Stomach (tissue), 9 donors: ENCODE measurements around the gene NLGN1. TPM values are rescaled to one million over a fixed set of nuclear protein-coding genes. Genes with fewer than 3 reads are reported as not detected.
"Not testable (repeated sequence)": the region's sequence is repeated elsewhere in the genome, so short reads cannot be mapped to it uniquely, and the experiment has no call there.

ENCODE experiments used
- DNase-seq, 2 donors: peaks; one replicate each; pipeline versions ENCODE4 v3.0.0 to v3.0.0-alpha.2; 2013 to 2019
- H3K27ac ChIP-seq, 5 donors: fragments of 200-600 bp in 4 of 5; sonication (generic) in 4 of 5; one replicate each; pipeline ENCODE4 v1.5.1; 2013 to 2019; ENCODE audit warnings: mild to moderate bottlenecking in 1 of 5, moderate library complexity in 1 of 5
- H3K27me3 ChIP-seq, 3 donors: fragments of 200-600 bp; sonication (generic); one replicate each; pipeline ENCODE4 v1.5.1; 2017 to 2019; ENCODE audit warnings: mixed run types in 1 of 3
- H3K36me3 ChIP-seq, 4 donors: fragments of 200-600 bp; sonication (generic); 1 replicate in 3 of 4; 2 replicates in 1 of 4; pipeline ENCODE4 v1.5.1; 2016 to 2019
- H3K4me1 ChIP-seq, 4 donors: fragments of 200-600 bp; sonication (generic); one replicate each; pipeline ENCODE4 v1.5.1; 2016 to 2019
- H3K4me3 ChIP-seq, 4 donors: fragments of 200-600 bp; sonication (generic) in 3 of 4; one replicate each; pipeline ENCODE4 v1.5.1; 2016 to 2019; ENCODE audit warnings: mild to moderate bottlenecking in 1 of 4
- H3K9me3 ChIP-seq, 4 donors: fragments of 200-600 bp; sonication (generic); one replicate each; pipeline ENCODE4 v1.5.1; 2016 to 2019
- CTCF ChIP-seq, 7 experiments: fragments of 450-650 bp in 4 of 7; fragments of 200-600 bp in 3 of 7; sonication (generic) in 3 of 7; IDR thresholded peaks; one replicate each; pipeline ENCODE4 v1.5.1; 2016 to 2019; ENCODE audit warnings: antibody characterized with exemption in 7 of 7, control low read depth in 2 of 7, mild to moderate bottlenecking in 1 of 7
- EP300 ChIP-seq: sonication (generic); formaldehyde crosslinking; IDR thresholded peaks from one replicate; pipeline ENCODE4 v1.6.1; 2017; ENCODE audit warnings: antibody characterized with exemption
- POLR2A ChIP-seq, 4 donors: fragments of 450-650 bp; IDR thresholded peaks; one replicate each; pipeline ENCODE4 v1.6.1; 2016; ENCODE audit warnings: antibody characterized with exemption in 4 of 4, control low read depth in 2 of 4, mild to moderate bottlenecking in 1 of 4, moderate library complexity in 1 of 4
- POLR2AphosphoS5 ChIP-seq, 3 donors: sonication (generic); formaldehyde crosslinking; IDR thresholded peaks; one replicate each; pipeline ENCODE4 v1.6.1; 2016; ENCODE audit warnings: antibody characterized with exemption in 3 of 3
- WGBS, 5 donors: extraction: QIAGEN DNeasy Blood & Tissue Kit in 3 of 5; methylation state at CpG; one replicate each; pipeline versions ENCODE4 v1.1.5 to v1.1.7; 2013 to 2018; 5-methylcytosine and 5-hydroxymethylcytosine counted together
- intact Hi-C: fragments of 100-400 bp; cut with DNase I; formaldehyde crosslinking; loops from one replicate; pipeline ENCODE4 v1.15.1; 2023; ENCODE audit warnings: low total_unique reads
- polyA plus RNA-seq, 3 donors: library from polyadenylated mRNA; stranded (reverse); fragments of 200-250 nt; gene quantifications; one replicate each; pipeline ENCODE4 v1.2.3, GENCODE V29; 2013
- total RNA-seq, 5 donors: library from RNA; depleted of rRNA; stranded (reverse); fragments of >200 nt; gene quantifications; one replicate each; pipeline versions ENCODE4 v1.1.0 to v1.2.3, GENCODE V29; 2014 to 2016
- donor health status: healthy with polysubstance abuse.
- donor health status: Bipolar disorder and iron deficiency.
- donor health status: healthy.

NLGN1 gene
- total and polyA plus RNA-seq, 8 donors: 0.15 to 45.2 (median 4.8) TPM; not detected in 1

GRCh38 chr3:174223626-174224025, 826.1 kb downstream of the NLGN1 start:
- intact Hi-C loops: no loop called here
- H3K27ac ChIP-seq: no peak overlapping the region
- H3K36me3 ChIP-seq: no peaks in the 10 kb centered on the region
- no peak for DNase-seq
- WGBS, 5 donors: 68 to 85% (median 77%) methylated on average over 1 of the region's 1 CpG
- no peaks in the 10 kb centered on the region for H3K27me3 ChIP-seq
- TF ChIP-seq EP300 (no peak), CTCF (IDR thresholded peaks at IDR 0.05) (no peak), POLR2AphosphoS5 (IDR thresholded peaks at IDR 0.05) (no peak)
- H3K4me3 ChIP-seq: no peak overlapping the region
- peaks cover 0 to 12% (median 3%) of the 10 kb centered on the region in 4 donors for H3K4me1 ChIP-seq
- no peaks in the 10 kb centered on the region for H3K9me3 ChIP-seq

GRCh38 chr3:174229916-174230315, 832.4 kb downstream of the NLGN1 start:
- H3K4me3 ChIP-seq: no peak overlapping the region
- 73 to 89% (median 88%) methylated on average over 2 of the region's 2 CpGs for WGBS, 5 donors
- DNase-seq: no peak
- intact Hi-C loops: no loop called here
- H3K4me1 ChIP-seq: no peaks in the 10 kb centered on the region
- TF ChIP-seq POLR2AphosphoS5 (IDR thresholded peaks at IDR 0.05) (no peak), EP300 (no peak), CTCF (IDR thresholded peaks at IDR 0.05) (no peak), POLR2A (IDR thresholded peaks at IDR 0.05) (no peak)
- no peaks in the 10 kb centered on the region for H3K9me3 ChIP-seq
- H3K27me3 ChIP-seq: no peaks in the 10 kb centered on the region
- no peaks in the 10 kb centered on the region for H3K36me3 ChIP-seq
- no peak overlapping the region for H3K27ac ChIP-seq

DNA sequence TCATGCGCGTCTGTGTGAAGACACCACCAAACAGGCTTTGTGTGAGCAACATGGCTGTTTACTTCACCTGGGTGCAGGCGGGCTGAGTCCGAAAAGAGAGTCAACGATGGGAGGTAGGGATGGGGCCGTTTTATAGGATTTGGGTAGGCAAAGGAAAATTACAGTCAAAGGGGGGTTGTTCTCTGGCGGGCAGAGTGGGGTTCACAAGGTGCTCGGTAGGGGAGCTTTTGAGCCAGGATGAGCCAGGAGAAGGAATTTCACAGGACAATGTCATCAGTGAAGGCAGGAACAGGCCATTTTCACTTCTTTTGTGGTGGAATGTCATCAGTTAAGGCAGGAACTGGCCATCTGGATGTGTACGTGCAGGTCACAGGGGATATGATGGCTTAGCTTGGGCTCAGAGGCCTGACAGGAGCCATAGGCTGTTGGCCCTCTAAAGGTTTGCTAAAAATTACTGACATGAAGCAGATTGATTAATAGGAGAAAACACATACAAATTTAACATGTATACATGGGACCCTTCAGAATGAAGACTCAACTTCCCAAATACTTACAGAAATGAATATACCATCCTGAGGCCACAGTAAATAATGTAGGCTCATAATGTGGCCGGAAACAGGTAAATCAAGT, 834.6 kb downstream of the NLGN1 start:
- intact Hi-C loops, H3K36me3 ChIP-seq, H3K9me3 ChIP-seq, DNase-seq, H3K4me1 ChIP-seq, H3K27ac ChIP-seq, H3K27me3 ChIP-seq, H3K4me3 ChIP-seq: not testable (repeated sequence)
- 85 to 92% (median 87%) methylated on average over 10 of the region's 10 CpGs for WGBS, 5 donors

- H3K4me1 ChIP-seq: no peaks in the 10 kb centered on the region
- H3K4me3 ChIP-seq: no peak overlapping the region
- intact Hi-C loops: no loop called here
- no peaks in the 10 kb centered on the region for H3K27me3 ChIP-seq
- H3K36me3 ChIP-seq: no peaks in the 10 kb centered on the region
- TF ChIP-seq POLR2AphosphoS5 (IDR thresholded peaks at IDR 0.05): no peak
- TF ChIP-seq EP300: no peak
- TF ChIP-seq CTCF (IDR thresholded peaks at IDR 0.05): no peak
- no peak for TF ChIP-seq POLR2A (IDR thresholded peaks at IDR 0.05)
- DNase-seq: no peak
- H3K27ac ChIP-seq: no peak overlapping the region
- no peaks in the 10 kb centered on the region for H3K9me3 ChIP-seq
- WGBS, 5 donors: 87 to 93% (median 90%) methylated on average over 12 of the region's 12 CpGs
Measured at GRCh38 chr3:174232658-174233429, 835.3 kb downstream of the NLGN1 start.

DNA sequence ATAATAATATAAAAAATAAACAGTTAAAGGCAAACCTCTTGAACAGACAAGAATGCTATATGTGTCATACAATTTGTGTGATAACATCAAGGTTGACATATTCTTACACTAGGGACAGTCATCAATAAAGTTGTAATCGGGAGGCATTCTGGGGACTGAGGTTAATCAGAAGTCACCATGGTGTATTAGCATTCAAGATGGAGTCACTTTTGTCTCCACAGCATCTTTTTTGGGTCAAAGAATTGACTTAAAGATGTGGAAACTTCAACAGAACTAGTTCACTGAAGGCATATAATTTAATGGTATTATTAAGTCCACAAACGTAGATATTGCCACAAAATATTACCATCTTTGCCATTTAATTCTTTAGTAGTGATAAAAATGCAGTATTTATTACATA, 836.0 kb downstream of the NLGN1 start:
- TF ChIP-seq POLR2A (IDR thresholded peaks at IDR 0.05) (no peak), CTCF (IDR thresholded peaks at IDR 0.05) (no peak), EP300 (no peak), POLR2AphosphoS5 (IDR thresholded peaks at IDR 0.05) (no peak)
- Histone ChIP-seq H3K36me3 (no peaks in the 10 kb centered on the region), H3K4me1 (no peaks in the 10 kb centered on the region), H3K27me3 (no peaks in the 10 kb centered on the region), H3K9me3 (no peaks in the 10 kb centered on the region), H3K4me3 (no peak overlapping the region), H3K27ac (no peak overlapping the region)
- DNase-seq: no peak
- intact Hi-C loops: no loop called here
- 85 to 96% (median 93%) methylated on average over 2 of the region's 2 CpGs for whole genome bisulfite sequencing, 5 donors
